ENCODE data around the gene OXSR1.

GRCh38 chr3:38222032-38222634, 56.8 kb downstream of the OXSR1 start:
- TF ChIP-seq CTCF (IDR thresholded peaks at IDR 0.05; ENCODE audit: low read depth, low read length, missing input control) (no peak), MAX (IDR thresholded peaks at IDR 0.05) (no peak), FOXA1 (IDR thresholded peaks at IDR 0.05) (no peak), TAF1 (conservative IDR thresholded peaks at IDR 0.05) (no peak), JUND (IDR thresholded peaks at IDR 0.05) (no peak), RAD21 (IDR thresholded peaks at IDR 0.05) (no peak), YY1 (IDR thresholded peaks at IDR 0.05) (no peak), EGR1 (IDR thresholded peaks at IDR 0.05; ENCODE audit: low read depth in 2 of 2) (no peak), SP1 (IDR thresholded peaks at IDR 0.05) (no peak), GABPA (IDR thresholded peaks at IDR 0.05 in 1 of 2, conservative IDR thresholded peaks at IDR 0.05 in 1 of 2) (no peak)
- TF ChIP-seq, protein P1, sequence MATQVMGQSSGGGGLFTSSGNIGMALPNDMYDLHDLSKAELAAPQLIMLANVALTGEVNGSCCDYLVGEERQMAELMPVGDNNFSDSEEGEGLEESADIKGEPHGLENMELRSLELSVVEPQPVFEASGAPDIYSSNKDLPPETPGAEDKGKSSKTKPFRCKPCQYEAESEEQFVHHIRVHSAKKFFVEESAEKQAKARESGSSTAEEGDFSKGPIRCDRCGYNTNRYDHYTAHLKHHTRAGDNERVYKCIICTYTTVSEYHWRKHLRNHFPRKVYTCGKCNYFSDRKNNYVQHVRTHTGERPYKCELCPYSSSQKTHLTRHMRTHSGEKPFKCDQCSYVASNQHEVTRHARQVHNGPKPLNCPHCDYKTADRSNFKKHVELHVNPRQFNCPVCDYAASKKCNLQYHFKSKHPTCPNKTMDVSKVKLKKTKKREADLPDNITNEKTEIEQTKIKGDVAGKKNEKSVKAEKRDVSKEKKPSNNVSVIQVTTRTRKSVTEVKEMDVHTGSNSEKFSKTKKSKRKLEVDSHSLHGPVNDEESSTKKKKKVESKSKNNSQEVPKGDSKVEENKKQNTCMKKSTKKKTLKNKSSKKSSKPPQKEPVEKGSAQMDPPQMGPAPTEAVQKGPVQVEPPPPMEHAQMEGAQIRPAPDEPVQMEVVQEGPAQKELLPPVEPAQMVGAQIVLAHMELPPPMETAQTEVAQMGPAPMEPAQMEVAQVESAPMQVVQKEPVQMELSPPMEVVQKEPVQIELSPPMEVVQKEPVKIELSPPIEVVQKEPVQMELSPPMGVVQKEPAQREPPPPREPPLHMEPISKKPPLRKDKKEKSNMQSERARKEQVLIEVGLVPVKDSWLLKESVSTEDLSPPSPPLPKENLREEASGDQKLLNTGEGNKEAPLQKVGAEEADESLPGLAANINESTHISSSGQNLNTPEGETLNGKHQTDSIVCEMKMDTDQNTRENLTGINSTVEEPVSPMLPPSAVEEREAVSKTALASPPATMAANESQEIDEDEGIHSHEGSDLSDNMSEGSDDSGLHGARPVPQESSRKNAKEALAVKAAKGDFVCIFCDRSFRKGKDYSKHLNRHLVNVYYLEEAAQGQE (IDR thresholded peaks at IDR 0.05) = no peak
- TF ChIP-seq, protein P2, sequence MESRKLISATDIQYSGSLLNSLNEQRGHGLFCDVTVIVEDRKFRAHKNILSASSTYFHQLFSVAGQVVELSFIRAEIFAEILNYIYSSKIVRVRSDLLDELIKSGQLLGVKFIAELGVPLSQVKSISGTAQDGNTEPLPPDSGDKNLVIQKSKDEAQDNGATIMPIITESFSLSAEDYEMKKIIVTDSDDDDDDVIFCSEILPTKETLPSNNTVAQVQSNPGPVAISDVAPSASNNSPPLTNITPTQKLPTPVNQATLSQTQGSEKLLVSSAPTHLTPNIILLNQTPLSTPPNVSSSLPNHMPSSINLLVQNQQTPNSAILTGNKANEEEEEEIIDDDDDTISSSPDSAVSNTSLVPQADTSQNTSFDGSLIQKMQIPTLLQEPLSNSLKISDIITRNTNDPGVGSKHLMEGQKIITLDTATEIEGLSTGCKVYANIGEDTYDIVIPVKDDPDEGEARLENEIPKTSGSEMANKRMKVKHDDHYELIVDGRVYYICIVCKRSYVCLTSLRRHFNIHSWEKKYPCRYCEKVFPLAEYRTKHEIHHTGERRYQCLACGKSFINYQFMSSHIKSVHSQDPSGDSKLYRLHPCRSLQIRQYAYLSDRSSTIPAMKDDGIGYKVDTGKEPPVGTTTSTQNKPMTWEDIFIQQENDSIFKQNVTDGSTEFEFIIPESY (IDR thresholded peaks at IDR 0.05) = no peak

Measured in liver (tissue), 3 donors.